ENCODE results near the gene DPEP1.

DNA sequence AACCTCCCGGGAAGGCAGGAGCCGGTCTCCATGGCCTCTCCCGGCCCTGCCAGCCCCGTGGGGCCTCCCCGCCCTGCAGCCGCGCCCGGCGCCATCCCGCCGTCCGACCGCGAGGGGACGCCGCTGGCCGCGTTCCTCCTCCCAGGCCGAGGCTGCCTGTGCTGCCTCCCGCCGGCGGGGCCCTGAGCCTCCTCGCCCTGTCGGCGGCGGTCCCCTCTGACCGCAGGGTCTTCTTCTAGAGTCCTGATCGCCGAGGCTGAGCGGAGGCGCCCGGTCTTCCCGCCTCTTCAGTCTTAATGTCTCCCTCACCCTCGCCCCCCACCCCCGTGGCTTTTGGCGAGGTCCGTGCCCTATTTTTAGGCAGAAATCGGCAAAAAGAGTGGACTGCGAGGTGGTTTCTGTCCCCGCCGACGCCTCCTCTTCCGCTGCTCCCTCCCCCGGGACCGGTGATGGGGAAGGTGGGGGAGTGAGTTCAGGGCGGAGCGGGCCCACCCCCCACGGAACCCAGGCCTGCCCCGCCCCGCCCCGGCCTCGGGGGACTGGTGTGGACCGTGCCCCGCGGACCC, 38.7 kb upstream of the DPEP1 start:
- TF ChIP-seq POLR2A (IDR thresholded peaks at IDR 0.05; ENCODE audit: low read length) (no peak), GATA1 (IDR thresholded peaks at IDR 0.05; ENCODE audit: low read depth, low read length) (no peak)

Data from erythroblast (primary cell).